WTC11 (cell line): Measurements from ENCODE around the gene CTNND2.

ENCODE experiments used
- CBFB ChIP-seq: sonication (generic); formaldehyde crosslinking; IDR thresholded peaks from 2 replicates; pipeline ENCODE4 v1.8.1; 2022; ENCODE audit warnings: mild to moderate bottlenecking, low read depth, missing genetic modification reagents
- ELF4 ChIP-seq: sonication (generic); formaldehyde crosslinking; IDR thresholded peaks from 2 replicates; pipeline ENCODE4 v1.8.1; 2022; ENCODE audit warnings: low read depth, mild to moderate bottlenecking, moderate library complexity, missing genetic modification reagents
- FOXK1 ChIP-seq: sonication (generic); formaldehyde crosslinking; IDR thresholded peaks from 2 replicates; pipeline ENCODE4 v1.8.0; 2022; ENCODE audit warnings: mild to moderate bottlenecking, moderate library complexity, missing genetic modification reagents
- IRF2 ChIP-seq: sonication (generic); formaldehyde crosslinking; IDR thresholded peaks from 2 replicates; pipeline ENCODE4 v1.8.0; 2022; ENCODE audit warnings: low read depth, missing genetic modification reagents, borderline replicate concordance
- NFE2L1 ChIP-seq: sonication (generic); formaldehyde crosslinking; IDR thresholded peaks from 2 replicates; pipeline ENCODE4 v1.8.1; 2023; ENCODE audit warnings: missing genetic modification reagents
- NR3C1 ChIP-seq: sonication (generic); formaldehyde crosslinking; conservative IDR thresholded peaks from 2 replicates; pipeline ENCODE4 v1.8.1; 2023; ENCODE audit warnings: low read depth, mild to moderate bottlenecking, missing genetic modification reagents
- ZNF416 ChIP-seq: fragments of 250-450 bp; sonication (Bioruptor Pico); IDR thresholded peaks from 2 replicates; pipeline ENCODE4 v1.9.0; 2021; ENCODE audit warnings: mild to moderate bottlenecking, inconsistent platforms
- ZNF423 ChIP-seq: fragments of 250-450 bp; sonication (Bioruptor Pico); IDR thresholded peaks from 2 replicates; pipeline ENCODE4 v2.1.2; 2022; ENCODE audit warnings: mild to moderate bottlenecking, moderate library complexity
- TF ChIP-seq, protein P1 (sequence below): fragments of 200-600 bp; IDR thresholded peaks from 2 replicates; pipeline ENCODE4 v1.8.0; 2022; ENCODE audit warnings: antibody characterized with exemption
- TF ChIP-seq, protein P2 (sequence below): sonication (generic); formaldehyde crosslinking; IDR thresholded peaks from 2 replicates; pipeline ENCODE4 v1.8.0; 2022; ENCODE audit warnings: mild to moderate bottlenecking, missing genetic modification reagents
- TF ChIP-seq, protein P3 (sequence below): sonication (generic); formaldehyde crosslinking; IDR thresholded peaks from 2 replicates; pipeline ENCODE4 v1.8.1; 2023; ENCODE audit warnings: mild to moderate bottlenecking, moderate library complexity, missing genetic modification reagents
- TF ChIP-seq, protein P4 (sequence below): sonication (generic); formaldehyde crosslinking; conservative IDR thresholded peaks from 2 replicates; pipeline ENCODE4 v1.8.1; 2022; ENCODE audit warnings: mild to moderate bottlenecking, missing genetic modification reagents
- TF ChIP-seq, protein P5 (sequence below): fragments of 250-450 bp; sonication (Bioruptor Pico); IDR thresholded peaks from 2 replicates; pipeline ENCODE4 v1.9.0; 2021; ENCODE audit warnings: mild to moderate bottlenecking

DNA sequence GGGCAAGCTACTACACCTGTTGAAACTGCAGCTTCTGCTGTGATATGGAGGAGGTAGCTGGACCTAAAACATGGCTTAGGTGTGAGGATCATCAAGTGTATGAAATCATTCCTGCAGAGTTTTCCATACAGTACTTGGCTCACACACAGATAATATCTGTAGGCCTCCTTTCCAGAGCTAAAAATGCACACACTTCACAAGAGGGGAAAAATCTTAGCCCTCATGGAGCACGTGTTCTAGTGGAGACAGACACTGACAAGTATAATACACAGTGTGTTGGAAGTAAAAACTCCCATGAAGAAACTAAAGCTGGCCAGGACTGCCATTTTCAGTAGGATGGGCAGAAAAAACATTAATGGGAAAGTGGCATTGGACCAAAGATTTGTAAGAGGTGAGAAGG, 216.7 kb downstream of the CTNND2 start:
- TF ChIP-seq, protein P1, sequence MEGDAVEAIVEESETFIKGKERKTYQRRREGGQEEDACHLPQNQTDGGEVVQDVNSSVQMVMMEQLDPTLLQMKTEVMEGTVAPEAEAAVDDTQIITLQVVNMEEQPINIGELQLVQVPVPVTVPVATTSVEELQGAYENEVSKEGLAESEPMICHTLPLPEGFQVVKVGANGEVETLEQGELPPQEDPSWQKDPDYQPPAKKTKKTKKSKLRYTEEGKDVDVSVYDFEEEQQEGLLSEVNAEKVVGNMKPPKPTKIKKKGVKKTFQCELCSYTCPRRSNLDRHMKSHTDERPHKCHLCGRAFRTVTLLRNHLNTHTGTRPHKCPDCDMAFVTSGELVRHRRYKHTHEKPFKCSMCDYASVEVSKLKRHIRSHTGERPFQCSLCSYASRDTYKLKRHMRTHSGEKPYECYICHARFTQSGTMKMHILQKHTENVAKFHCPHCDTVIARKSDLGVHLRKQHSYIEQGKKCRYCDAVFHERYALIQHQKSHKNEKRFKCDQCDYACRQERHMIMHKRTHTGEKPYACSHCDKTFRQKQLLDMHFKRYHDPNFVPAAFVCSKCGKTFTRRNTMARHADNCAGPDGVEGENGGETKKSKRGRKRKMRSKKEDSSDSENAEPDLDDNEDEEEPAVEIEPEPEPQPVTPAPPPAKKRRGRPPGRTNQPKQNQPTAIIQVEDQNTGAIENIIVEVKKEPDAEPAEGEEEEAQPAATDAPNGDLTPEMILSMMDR: no peak
- TF ChIP-seq, protein P2, sequence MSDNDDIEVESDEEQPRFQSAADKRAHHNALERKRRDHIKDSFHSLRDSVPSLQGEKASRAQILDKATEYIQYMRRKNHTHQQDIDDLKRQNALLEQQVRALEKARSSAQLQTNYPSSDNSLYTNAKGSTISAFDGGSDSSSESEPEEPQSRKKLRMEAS (CRISPR knock-in tag): no peak
- TF ChIP-seq ELF4 (CRISPR knock-in tag) (no peak), NFE2L1 (CRISPR knock-in tag) (no peak), IRF2 (no peak), CBFB (CRISPR knock-in tag) (no peak), FOXK1 (CRISPR knock-in tag) (no peak), NR3C1 (CRISPR knock-in tag) (no peak), ZNF416 (CRISPR knock-in tag) (no peak), ZNF423 (CRISPR knock-in tag) (no peak)
- TF ChIP-seq, protein P3, sequence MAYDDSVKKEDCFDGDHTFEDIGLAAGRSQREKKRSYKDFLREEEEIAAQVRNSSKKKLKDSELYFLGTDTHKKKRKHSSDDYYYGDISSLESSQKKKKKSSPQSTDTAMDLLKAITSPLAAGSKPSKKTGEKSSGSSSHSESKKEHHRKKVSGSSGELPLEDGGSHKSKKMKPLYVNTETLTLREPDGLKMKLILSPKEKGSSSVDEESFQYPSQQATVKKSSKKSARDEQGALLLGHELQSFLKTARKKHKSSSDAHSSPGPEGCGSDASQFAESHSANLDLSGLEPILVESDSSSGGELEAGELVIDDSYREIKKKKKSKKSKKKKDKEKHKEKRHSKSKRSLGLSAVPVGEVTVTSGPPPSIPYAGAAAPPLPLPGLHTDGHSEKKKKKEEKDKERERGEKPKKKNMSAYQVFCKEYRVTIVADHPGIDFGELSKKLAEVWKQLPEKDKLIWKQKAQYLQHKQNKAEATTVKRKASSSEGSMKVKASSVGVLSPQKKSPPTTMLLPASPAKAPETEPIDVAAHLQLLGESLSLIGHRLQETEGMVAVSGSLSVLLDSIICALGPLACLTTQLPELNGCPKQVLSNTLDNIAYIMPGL (CRISPR knock-in tag): no peak
- TF ChIP-seq, protein P4, sequence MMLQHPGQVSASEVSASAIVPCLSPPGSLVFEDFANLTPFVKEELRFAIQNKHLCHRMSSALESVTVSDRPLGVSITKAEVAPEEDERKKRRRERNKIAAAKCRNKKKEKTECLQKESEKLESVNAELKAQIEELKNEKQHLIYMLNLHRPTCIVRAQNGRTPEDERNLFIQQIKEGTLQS (CRISPR knock-in tag): no peak
- TF ChIP-seq, protein P5, sequence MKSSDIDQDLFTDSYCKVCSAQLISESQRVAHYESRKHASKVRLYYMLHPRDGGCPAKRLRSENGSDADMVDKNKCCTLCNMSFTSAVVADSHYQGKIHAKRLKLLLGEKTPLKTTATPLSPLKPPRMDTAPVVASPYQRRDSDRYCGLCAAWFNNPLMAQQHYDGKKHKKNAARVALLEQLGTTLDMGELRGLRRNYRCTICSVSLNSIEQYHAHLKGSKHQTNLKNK: no peak
